HTR-8/SVneo (cell line): Measurements from ENCODE around the gene CWH43.
"Not testable (repeated sequence)": the region's sequence is repeated elsewhere in the genome, so short reads cannot be mapped to it uniquely, and the experiment has no call there.

ENCODE experiments used
- DNase-seq: peaks from one replicate; pipeline ENCODE4 v3.0.0; 2011; ENCODE audit warnings: low spot score, mixed read lengths; ENCODE audit not compliant: insufficient read length
- FAIRE-seq: peaks from 2 replicates; lab custom pipeline; 2011; peaks lifted over from hg19 to GRCh38; lab: Jason Lieb, UNC

CWH43 gene

GRCh38 chr4:48985976-48986653, at the start of gene CWH43:
CWH43 (plus strand) TSS chr4:48986275; CDS start chr4:48986430, 155 bp downstream.
- no peak for FAIRE-seq
- no peak for DNase-seq

DNA sequence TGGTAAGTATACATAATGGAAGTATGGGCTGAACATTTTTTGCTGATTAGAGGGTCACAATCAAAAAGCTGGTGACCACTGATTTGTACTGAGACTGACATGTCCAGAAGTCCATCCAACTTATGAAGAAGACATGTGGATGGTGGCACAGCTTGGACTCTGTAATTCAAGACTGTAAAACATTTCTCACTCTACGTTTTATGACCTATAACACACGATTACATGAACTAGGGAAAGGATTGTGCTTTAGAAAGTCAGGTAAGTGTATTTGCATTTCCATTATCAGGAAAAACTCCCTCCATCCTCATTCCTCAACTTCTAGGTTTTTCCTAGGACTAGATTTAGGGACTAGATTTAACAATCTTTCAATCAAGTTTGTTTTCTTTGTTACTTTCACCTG, 49.0 kb upstream of the CWH43 start:
- no peak for FAIRE-seq
- DNase-seq: no peak

- DNase-seq: no peak
- no peak for FAIRE-seq
Measured at GRCh38 chr4:48938831-48939230, 47.2 kb upstream of the CWH43 start.

DNA sequence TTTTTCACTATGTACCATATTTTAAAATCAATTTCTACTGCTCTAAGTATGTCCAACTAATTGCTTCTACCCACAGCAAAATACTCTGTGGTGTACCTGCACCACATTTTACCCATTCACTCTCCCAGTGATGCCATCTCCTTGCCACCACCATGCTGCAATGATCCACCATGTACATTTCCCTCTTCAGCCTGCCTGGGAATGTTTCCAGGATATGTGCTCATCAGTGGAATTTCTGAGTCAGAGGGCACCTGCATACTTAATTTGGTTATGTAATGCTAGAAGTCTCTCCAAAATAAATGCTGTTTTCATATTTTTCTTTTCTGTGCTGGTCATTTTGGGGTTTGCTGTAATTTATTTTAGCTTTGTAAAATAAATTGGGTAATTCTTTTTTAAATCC, 46.3 kb upstream of the CWH43 start:
- peak; percentile 69 for DNase-seq
- peak; percentile 66 for FAIRE-seq

- no peak for FAIRE-seq
- no peak for DNase-seq
Measured at GRCh38 chr4:48943387-48943786, 42.7 kb upstream of the CWH43 start.

GRCh38 chr4:48944252-48944651, 41.8 kb upstream of the CWH43 start:
- FAIRE-seq (peak; percentile 42), DNase-seq (no peak)

GRCh38 chr4:48944756-48945241, 41.3 kb upstream of the CWH43 start:
- FAIRE-seq (no peak), DNase-seq (no peak)

GRCh38 chr4:48945981-48946380, 40.1 kb upstream of the CWH43 start:
- DNase-seq: no peak
- FAIRE-seq: no peak

DNA sequence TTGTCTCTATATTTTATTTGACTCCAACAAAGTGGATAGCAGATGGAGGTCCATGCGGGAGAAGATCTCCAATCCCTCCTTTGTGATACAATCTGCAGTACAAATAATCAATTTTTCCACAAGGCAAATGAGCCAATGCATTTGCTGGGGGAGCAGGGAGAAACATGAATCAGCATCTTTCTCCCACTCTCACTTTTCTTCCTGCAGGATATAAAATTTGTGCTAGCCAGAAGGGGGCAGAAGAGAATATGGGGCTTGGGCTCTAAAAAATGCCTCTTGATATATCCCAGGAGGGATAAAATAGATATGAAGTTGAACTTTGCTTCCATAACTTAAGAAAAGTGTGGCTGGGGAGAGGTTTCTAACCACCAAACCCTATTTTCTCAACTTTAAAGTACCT, 38.3 kb upstream of the CWH43 start:
- FAIRE-seq (no peak), DNase-seq (no peak)

GRCh38 chr4:48949086-48949485, 37.0 kb upstream of the CWH43 start:
- FAIRE-seq (no peak), DNase-seq (no peak)

GRCh38 chr4:48949518-48950219, 36.4 kb upstream of the CWH43 start:
- DNase-seq (no peak), FAIRE-seq (peak; percentile 70)

GRCh38 chr4:48954314-48954713, 31.8 kb upstream of the CWH43 start:
- DNase-seq (no peak), FAIRE-seq (no peak)

- not testable (repeated sequence) for FAIRE-seq, DNase-seq
Measured at GRCh38 chr4:48957366-48957765, 28.7 kb upstream of the CWH43 start.

DNA sequence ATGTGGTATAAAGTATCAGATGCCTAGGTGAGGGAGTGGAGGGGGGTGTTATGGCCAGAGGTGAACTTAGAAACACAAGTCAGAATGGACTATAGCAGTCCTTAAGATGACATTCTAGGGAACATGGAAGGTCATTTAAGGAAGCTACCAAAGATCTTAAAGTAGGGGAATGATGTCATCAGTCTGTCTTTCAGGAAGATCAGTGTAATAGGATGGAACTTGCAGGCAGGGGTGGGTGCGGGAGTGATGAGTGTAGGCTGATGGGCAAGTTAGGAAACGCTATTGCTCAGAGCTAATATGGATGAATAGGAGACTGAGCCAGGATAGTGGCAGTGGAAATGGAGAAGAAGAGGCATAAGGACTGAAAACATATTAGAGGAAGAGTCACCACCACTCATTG, 27.5 kb upstream of the CWH43 start:
- FAIRE-seq (no peak), DNase-seq (no peak)

DNA sequence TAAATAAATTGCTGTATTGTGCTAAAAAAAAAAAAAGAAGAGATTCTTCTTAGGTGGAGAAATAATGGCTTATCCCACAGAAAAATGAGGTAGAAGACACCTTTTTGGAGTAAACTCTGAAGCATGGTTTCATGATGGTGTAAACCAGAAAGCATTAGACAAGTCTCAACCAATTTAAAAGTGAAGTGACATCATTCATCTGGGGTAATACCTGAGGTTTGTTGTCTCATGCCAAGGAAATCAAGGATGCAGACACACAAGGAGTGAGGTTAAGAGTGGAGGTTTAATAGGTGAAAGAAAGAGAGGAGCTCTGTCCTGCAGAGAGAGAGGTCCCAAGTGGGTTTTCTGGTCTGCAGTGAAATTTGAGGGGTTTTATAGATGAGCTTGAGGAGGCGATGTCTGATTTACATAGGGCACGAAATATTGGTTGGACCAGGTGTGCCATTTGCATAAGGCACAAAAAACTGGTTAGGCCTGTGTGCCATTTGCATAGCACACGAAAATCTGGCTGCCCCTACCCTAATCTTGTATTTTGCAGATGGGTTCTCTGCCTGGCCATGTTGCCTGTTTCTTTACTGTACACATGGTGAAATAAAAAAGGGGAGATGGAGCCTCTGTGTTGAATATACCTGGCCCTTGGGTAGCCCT, 25.0 kb upstream of the CWH43 start:
- DNase-seq (no peak), FAIRE-seq (no peak)

DNA sequence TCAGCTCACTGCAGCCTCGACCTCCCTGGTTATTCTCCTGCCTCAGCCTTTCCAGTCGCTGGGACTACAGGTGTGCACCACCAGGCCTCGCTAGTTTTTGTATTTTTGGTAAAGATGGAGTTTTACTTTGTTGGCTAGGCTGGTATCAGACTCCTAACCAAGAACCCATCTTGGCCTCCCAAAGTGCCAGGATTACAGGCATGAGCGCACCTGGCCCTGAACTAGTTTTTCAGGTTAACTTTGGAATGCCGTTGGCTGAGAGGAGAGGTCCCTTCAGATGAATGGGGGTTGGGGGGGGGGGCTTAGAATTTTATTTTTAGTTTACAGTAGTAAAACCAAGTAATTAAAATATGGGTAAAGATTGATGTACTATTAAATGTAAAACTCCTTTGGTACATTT, 23.4 kb upstream of the CWH43 start:
- FAIRE-seq: no peak
- DNase-seq: no peak

DNA sequence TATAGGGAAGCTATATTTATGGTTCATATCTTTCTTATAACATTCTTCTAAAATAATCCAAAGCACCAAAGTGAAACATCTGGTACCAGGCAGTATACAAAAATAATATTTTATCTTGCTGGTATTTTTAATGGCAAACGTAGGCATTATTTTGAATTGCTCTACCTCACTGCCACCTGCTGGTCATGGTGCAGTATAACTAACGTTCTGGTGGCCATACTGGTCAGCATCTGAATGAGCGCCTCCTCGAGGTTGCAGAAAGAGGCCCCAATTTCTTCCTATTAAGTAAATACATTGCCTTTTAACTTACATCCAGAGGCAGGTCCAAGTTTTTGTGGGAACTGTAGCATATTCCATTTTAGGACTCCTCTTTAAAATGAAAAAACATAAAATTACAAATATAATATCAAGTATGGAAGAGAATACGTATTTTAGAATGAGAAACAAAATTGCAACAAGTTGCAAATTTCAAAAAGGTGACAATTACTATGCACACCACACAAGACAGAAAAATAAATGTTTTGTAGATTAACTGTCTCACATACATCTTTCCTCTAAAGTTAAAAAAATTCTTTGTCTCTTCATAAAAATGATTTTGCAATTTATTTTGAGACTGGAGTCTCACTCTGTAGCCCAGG, 22.9 kb upstream of the CWH43 start:
- DNase-seq: peak; percentile 49
- peak; percentile 81 for FAIRE-seq

DNA sequence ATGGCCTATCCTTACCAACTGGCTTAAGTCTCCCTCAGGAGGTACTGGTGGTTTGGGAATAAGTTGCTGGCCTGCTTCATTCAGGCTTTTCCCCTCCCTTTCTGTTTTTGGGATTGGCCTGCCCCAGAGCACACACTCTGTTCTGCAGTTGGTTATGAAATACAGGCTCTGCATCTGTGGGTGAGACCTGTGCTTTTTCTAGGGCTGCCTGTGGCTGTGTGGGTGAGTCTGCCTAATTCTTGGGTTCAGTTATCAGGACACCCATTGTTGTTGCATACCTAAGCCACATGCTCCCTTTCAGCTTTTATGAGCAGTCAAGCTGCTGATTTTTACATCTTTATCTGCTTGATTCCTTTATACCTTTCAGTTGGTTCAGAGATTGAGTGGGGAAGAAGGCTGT, 19.0 kb upstream of the CWH43 start:
- DNase-seq (no peak), FAIRE-seq (no peak)

GRCh38 chr4:48967631-48968030, 18.4 kb upstream of the CWH43 start:
- no peak for DNase-seq

GRCh38 chr4:48968814-48969213, 17.3 kb upstream of the CWH43 start:
- DNase-seq: no peak
- no peak for FAIRE-seq

More at GRCh38 chr4:48967631-48968030, 18.4 kb upstream of the CWH43 start:
- no peak for FAIRE-seq

GRCh38 chr4:48970471-48970921, 15.6 kb upstream of the CWH43 start:
- no peak for DNase-seq
- FAIRE-seq: no peak
